WI38 (cell line): Measurements from ENCODE around the gene CHST15.

Source experiments
- H3K4me3 ChIP-seq: 2 replicates; pipeline ENCODE4 v1.5.1; 2011; ENCODE audit warnings: low read depth, mild to moderate bottlenecking, control low read depth, low read length
- TF ChIP-seq, protein P1 (sequence below): IDR thresholded peaks from 2 replicates; pipeline ENCODE4 v1.5.1; 2012; ENCODE audit warnings: low read depth, mild to moderate bottlenecking, control low read depth, low read length

The CHST15 gene, protein sequence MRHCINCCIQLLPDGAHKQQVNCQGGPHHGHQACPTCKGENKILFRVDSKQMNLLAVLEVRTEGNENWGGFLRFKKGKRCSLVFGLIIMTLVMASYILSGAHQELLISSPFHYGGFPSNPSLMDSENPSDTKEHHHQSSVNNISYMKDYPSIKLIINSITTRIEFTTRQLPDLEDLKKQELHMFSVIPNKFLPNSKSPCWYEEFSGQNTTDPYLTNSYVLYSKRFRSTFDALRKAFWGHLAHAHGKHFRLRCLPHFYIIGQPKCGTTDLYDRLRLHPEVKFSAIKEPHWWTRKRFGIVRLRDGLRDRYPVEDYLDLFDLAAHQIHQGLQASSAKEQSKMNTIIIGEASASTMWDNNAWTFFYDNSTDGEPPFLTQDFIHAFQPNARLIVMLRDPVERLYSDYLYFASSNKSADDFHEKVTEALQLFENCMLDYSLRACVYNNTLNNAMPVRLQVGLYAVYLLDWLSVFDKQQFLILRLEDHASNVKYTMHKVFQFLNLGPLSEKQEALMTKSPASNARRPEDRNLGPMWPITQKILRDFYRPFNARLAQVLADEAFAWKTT

DNA sequence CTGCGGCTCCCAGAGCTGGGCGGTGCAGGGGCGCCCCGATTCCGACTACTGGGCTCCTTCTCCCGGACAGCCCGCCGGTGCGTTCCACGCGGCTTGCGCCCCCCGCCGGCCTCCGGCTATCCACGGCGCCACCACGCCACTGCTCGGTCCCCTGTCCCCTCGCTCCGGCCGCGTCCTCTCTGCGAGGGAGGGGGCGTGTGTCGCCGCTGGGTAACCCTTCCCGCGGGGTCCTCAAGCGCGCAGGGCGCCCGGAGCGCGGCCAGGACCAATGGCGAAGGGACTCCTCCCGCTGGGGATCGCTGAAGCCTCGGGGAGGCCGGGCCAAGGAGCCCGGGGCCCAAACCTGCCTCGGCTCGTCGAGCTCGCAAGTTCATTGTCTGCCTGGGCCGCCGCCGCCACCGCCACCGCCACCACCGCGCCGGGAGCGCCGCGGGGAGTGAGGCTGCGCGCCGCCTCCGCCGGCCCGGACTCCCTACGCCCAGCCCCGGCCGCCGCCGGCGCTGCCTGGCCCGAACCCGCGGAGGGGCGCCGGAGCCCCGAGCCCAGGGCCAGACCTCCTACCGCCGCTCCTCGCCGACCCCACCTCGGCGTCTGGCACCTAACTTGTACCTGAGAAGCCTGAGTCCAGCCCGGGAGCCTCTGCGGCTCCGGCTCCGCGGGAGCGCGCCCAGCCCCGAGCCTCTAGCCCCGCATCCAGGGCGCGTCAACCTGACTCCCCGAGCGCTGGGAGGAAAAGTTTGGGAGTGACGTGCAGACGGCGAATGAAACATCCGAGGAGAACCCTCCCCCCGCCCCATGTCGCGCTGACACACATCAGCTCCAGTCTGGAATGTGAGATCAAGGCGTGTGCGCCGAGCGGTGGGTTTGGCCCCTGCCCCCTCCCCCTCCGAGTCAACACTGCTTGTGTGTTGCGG, at the start of gene CHST15:
CHST15 (minus strand) TSS at position 739 of the 914 bp plus-strand sequence. CDS start 47,386 bp downstream, outside the sequence.
- TF ChIP-seq, protein P1, sequence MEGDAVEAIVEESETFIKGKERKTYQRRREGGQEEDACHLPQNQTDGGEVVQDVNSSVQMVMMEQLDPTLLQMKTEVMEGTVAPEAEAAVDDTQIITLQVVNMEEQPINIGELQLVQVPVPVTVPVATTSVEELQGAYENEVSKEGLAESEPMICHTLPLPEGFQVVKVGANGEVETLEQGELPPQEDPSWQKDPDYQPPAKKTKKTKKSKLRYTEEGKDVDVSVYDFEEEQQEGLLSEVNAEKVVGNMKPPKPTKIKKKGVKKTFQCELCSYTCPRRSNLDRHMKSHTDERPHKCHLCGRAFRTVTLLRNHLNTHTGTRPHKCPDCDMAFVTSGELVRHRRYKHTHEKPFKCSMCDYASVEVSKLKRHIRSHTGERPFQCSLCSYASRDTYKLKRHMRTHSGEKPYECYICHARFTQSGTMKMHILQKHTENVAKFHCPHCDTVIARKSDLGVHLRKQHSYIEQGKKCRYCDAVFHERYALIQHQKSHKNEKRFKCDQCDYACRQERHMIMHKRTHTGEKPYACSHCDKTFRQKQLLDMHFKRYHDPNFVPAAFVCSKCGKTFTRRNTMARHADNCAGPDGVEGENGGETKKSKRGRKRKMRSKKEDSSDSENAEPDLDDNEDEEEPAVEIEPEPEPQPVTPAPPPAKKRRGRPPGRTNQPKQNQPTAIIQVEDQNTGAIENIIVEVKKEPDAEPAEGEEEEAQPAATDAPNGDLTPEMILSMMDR: no peak
- peak within 1 kb of the TSS; percentile 64 for H3K4me3 ChIP-seq

DNA sequence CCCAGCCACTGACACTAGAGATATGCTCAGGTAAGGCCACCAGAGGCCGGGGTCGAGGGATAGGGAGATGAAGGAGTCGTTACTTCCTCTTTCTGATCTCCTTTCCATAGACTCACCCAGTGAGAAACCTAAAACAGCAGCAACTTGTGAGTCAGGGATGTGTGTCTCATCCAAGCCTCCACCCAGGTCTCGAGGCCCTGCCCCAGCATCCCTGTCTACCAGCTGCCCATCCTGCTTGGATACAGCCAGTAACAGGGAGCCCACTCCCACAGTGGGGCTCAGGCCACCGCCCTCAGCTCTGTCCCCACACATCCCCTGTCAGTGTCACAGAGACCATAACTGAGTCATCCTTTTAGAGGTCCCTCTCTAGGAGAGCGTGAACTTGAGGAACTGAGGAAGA, 49.6 kb upstream of the CHST15 start:
- no peak overlapping the region for H3K4me3 ChIP-seq
- TF ChIP-seq, protein P1: no peak

DNA sequence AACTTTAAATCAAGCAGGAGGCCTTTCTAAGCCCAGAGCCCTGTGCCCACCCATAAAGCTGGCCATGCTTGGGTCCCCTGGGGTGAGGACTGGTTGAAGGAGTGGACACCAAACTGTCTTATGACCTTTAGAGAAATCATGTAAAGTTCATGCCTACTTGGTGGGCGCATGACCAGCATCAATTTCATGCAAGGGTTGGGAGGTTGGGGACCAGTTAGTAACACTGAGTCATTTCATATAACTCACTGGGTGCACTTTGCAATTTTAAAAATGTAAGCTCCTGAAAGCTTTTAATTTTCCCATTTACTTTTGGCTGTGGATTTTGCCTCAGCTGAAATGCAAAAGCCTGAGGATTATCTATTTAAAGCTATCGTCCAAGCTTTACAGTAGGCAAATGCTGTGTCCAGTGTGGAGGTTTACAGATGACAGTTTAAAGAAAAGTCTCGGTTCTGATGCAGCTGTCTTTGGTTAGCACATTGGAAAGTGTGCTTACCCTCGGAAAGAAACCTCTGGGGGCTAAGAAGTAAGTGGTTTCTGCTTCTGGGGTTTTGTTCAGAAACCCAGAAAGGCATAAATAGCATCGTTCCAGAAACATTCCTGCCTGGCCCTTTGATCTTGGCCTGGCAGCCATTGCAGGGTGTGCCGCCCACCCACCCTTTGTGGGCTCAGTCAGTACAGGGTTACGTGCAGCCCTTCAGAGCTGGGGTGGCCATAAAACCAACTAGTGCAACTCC, 48.8 kb upstream of the CHST15 start:
- no peak overlapping the region for H3K4me3 ChIP-seq
- TF ChIP-seq, protein P1: no peak

DNA sequence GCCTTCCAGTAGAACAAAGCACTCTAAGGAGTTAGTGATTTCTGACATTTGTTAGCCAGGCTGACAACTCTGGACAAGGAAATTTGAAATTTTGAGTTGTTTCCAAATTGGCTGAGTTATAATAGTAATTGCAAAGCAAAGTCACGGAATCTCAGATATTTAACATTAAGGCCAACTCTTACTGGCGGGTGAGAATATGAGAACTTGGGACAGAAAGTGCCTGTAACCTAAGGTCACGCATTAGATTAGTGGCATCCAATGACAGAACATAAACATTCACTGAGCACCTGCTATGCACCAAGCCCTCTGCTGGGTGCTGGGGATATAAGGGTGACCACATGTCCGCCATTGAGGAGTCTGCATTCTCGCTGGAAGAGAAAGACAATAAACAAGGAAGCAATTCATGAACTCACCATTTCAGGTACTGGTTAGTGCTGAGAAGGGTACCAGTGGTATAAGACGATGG, 45.5 kb upstream of the CHST15 start:
- no peak overlapping the region for H3K4me3 ChIP-seq
- TF ChIP-seq, protein P1: no peak

DNA sequence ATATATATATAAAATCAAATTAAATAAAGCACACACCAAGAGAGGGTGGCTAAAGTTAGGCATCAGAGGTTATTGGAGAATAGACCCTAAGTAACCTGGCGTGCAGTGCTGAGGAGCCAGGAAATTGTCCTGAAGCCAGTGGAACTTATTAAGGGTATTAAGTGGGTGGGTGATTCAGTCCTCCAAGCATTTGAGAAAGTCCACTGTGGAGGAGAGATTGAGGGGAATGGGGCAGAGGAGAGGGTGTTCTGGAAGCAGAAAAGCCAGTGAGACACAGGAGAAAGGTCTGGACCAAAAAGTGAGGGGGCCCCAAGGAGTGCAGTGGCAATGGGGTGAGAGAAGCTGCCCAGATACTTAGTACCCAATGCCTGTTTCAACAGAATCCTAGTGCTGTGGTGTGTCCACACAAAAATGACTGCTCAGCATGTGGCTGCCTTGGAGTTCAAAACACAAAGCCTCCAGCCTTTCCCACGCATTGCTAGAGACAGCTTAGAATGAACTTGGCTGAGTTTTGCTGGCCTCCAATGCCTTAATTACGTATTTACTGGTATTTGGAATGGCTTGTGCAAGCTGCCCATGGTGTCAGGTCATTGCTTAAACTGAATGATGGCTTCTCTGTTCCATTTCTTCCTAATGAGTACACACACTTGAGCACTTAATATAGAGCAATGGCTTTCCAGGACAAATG, 44.9 kb upstream of the CHST15 start:
- no peak overlapping the region for H3K4me3 ChIP-seq
- TF ChIP-seq, protein P1: no peak

DNA sequence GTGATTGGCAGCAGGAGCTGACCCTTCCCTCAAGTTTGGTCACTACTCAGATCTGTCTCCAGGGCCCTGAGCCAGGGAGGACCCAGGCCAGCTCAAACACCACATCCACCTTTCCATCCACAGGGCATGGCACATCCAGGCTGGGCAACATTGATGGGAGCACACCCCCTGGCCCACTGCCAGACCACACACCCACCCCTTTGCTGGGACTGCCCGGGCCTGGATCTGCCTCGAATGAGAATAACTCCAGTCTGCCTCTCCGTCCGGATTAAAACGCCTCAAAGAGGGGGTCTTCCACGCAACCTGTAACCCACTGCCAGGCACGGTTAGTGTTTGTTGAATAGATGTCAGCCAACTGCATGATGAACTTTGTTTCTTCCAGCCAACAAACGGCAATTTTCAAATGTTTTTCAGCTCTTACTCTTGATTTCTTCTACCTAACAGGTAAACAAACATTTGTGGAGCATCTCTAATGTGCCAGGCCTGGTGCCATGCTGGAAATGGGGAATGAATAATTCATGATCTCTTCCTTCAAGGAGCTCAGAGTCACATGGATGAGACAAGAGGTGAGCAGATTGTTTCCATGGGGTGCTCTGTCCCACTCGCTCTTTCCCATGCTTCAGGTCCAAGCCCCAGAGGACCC, 41.0 kb upstream of the CHST15 start:
- TF ChIP-seq, protein P1: no peak
- no peak overlapping the region for H3K4me3 ChIP-seq
